ENCODE measurements around the gene MPPED1.

The MPPED1 gene

DNA sequence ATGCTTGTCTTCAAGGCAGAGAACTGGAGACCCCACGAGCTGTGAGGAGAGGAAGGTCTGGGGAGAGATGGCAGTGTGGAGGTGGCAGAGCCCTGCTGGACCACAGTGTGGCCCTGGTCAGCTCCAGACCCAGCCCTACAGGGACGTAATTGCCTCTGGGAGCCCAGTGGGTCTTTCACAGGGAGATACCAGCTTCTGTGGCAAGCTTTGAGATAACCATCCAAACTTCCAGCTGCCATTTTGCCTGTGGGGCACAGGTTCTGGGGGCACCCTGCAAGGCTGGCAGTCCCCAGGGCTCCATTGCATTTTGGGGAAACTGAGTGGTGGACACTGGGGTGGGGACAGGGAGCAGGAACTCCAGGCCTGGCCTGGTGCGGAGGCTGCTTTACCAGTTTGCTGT, 10.2 kb upstream of the MPPED1 start:
- Histone ChIP-seq H3K9me3 (no peaks in the 10 kb centered on the region), H3K4me1 (no peaks in the 10 kb centered on the region), H3K27ac (no peak overlapping the region), H3K36me3 (no peaks in the 10 kb centered on the region), H3K27me3 (peaks cover 0 to 83% of the 10 kb centered on the region in 2 donors), H3K4me3 (no peak overlapping the region)
- intact Hi-C loops (cut with DNase I; ENCODE audit: low total_unique reads): no loop called here
- DNase-seq: no peak
- TF ChIP-seq, protein P1, sequence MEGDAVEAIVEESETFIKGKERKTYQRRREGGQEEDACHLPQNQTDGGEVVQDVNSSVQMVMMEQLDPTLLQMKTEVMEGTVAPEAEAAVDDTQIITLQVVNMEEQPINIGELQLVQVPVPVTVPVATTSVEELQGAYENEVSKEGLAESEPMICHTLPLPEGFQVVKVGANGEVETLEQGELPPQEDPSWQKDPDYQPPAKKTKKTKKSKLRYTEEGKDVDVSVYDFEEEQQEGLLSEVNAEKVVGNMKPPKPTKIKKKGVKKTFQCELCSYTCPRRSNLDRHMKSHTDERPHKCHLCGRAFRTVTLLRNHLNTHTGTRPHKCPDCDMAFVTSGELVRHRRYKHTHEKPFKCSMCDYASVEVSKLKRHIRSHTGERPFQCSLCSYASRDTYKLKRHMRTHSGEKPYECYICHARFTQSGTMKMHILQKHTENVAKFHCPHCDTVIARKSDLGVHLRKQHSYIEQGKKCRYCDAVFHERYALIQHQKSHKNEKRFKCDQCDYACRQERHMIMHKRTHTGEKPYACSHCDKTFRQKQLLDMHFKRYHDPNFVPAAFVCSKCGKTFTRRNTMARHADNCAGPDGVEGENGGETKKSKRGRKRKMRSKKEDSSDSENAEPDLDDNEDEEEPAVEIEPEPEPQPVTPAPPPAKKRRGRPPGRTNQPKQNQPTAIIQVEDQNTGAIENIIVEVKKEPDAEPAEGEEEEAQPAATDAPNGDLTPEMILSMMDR (IDR thresholded peaks at IDR 0.05): no peak

- TF ChIP-seq, protein P1 (IDR thresholded peaks at IDR 0.05): no peak
- Histone ChIP-seq H3K36me3 (no peaks in the 10 kb centered on the region), H3K4me3 (no peak overlapping the region), H3K4me1 (no peaks in the 10 kb centered on the region), H3K27me3 (peaks cover 0 to 83% of the 10 kb centered on the region in 2 donors), H3K27ac (no peak overlapping the region), H3K9me3 (no peaks in the 10 kb centered on the region)
- intact Hi-C loops (cut with DNase I; ENCODE audit: low total_unique reads): no loop called here
- DNase-seq: no peak
Measured at GRCh38 chr22:43402128-43402527, 9.7 kb upstream of the MPPED1 start.

- intact Hi-C loops (cut with DNase I; ENCODE audit: low total_unique reads): no loop called here
- Histone ChIP-seq H3K9me3 (no peaks in the 10 kb centered on the region), H3K27me3 (peaks cover 0 to 81% of the 10 kb centered on the region in 2 donors), H3K27ac (no peak overlapping the region), H3K4me1 (no peaks in the 10 kb centered on the region), H3K4me3 (no peak overlapping the region), H3K36me3 (no peaks in the 10 kb centered on the region)
- TF ChIP-seq, protein P1 (IDR thresholded peaks at IDR 0.05): no peak
- no peak for DNase-seq
Measured at GRCh38 chr22:43404673-43405385, 7.0 kb upstream of the MPPED1 start.

- peaks cover 0 to 81% of the 10 kb centered on the region in 2 donors for H3K27me3 ChIP-seq
Measured at GRCh38 chr22:43406186-43406790, 5.5 kb upstream of the MPPED1 start.

DNA sequence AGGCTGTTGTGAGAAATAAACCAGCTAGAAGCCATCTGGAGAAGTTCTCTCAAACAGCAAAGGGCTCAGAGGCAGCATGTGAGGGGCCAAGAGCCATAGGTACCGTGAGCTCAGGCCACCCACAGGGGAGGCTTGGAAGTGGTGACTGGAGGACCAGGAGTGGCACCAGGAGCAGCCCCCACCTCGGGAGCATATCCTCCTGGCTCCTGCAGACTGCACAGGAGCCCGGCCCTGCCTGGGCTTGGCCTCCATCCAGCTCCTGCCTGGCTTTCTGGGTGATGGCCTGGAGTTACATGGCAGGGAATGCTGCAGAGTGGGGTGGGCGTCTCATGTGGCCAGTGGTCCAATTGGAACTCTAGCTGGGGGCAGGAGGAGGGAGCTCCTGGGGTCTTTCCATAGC, 4.2 kb upstream of the MPPED1 start:
- TF ChIP-seq, protein P1 (IDR thresholded peaks at IDR 0.05): no peak
- peaks cover 0 to 80% of the 10 kb centered on the region in 2 donors for H3K27me3 ChIP-seq
- no peak overlapping the region for H3K4me3 ChIP-seq
- peaks cover 0 to 5% (median 0%) of the 10 kb centered on the region in 4 donors for H3K4me1 ChIP-seq
- no peak overlapping the region for H3K27ac ChIP-seq
- H3K36me3 ChIP-seq: no peaks in the 10 kb centered on the region
- H3K9me3 ChIP-seq: no peaks in the 10 kb centered on the region
- intact Hi-C loops (cut with DNase I; ENCODE audit: low total_unique reads): no loop called here
- DNase-seq: no peak

More at GRCh38 chr22:43406186-43406790, 5.5 kb upstream of the MPPED1 start:
- H3K36me3 ChIP-seq: no peaks in the 10 kb centered on the region
- no peaks in the 10 kb centered on the region for H3K9me3 ChIP-seq
- H3K4me3 ChIP-seq: no peak overlapping the region
- H3K4me1 ChIP-seq: no peaks in the 10 kb centered on the region
- no peak for DNase-seq
- H3K27ac ChIP-seq: no peak overlapping the region
- TF ChIP-seq, protein P1 (IDR thresholded peaks at IDR 0.05): no peak
- intact Hi-C loops (cut with DNase I; ENCODE audit: low total_unique reads): no loop called here
